Psoas muscle (tissue), 8 donors: Measurements from ENCODE around the gene TAS1R3. TPM values are rescaled to one million over a fixed set of nuclear protein-coding genes. Genes with fewer than 3 reads are reported as not detected.

Experiments used
- ATAC-seq, 4 donors: fragments of 200-7000 bp; cut with Tn5 transposase; one replicate each; pipeline ENCODE4 v1.9.1; 2020; ENCODE audit warnings: moderate library complexity in 3 of 4, mild to moderate bottlenecking in 2 of 4
- DNase-seq, 2 donors: peaks; one replicate each; pipeline ENCODE4 v3.0.0-alpha.2; 2020
- H3K27ac ChIP-seq: fragments of 200-600 bp; one replicate; pipeline ENCODE4 v1.8.0; 2022
- H3K27me3 ChIP-seq, 3 donors: fragments of 200-600 bp in 1 of 3; one replicate each; pipeline versions ENCODE4 v1.6.1 to v1.8.0; 2013 to 2022; ENCODE audit warnings: low read length in 2 of 3, mild to moderate bottlenecking in 2 of 3, moderate library complexity in 1 of 3; ENCODE audit not compliant: insufficient read depth in 3 of 3
- H3K36me3 ChIP-seq, 2 donors: fragments of 200-600 bp in 1 of 2; one replicate each; pipeline versions ENCODE4 v1.6.1 to v1.8.0; 2013 to 2022; ENCODE audit warnings: low read depth in 1 of 2, mild to moderate bottlenecking in 1 of 2, moderate library complexity in 1 of 2; ENCODE audit not compliant: insufficient read depth in 1 of 2
- H3K4me1 ChIP-seq: fragments of 200-600 bp; one replicate; pipeline ENCODE4 v1.8.0; 2022
- H3K4me3 ChIP-seq: fragments of 200-600 bp; one replicate; pipeline ENCODE4 v1.8.0; 2022; ENCODE audit warnings: mild to moderate bottlenecking
- H3K9me3 ChIP-seq: fragments of 200-600 bp; one replicate; pipeline ENCODE4 v1.8.0; 2022
- CTCF ChIP-seq: fragments of 200-600 bp; IDR thresholded peaks from one replicate; pipeline ENCODE4 v1.8.0; 2022; ENCODE audit warnings: antibody characterized with exemption
- WGBS, 3 donors: extraction: QIAGEN DNeasy Blood & Tissue Kit; methylation state at CpG; one replicate each; pipeline versions ENCODE4 v1.1.6 to v1.1.7; 2013; 5-methylcytosine and 5-hydroxymethylcytosine counted together
- intact Hi-C, 2 donors: fragments of 100-400 bp; cut with DNase I; formaldehyde crosslinking; loops; one replicate each; pipeline versions ENCODE4 v1.11.0 to v1.14.2; 2022
- polyA plus RNA-seq, 3 donors: library from polyadenylated mRNA; stranded (reverse); fragments of 200-250 nt; gene quantifications; one replicate each; pipeline ENCODE4 v1.2.3, GENCODE V29; 2013
- total RNA-seq, 4 donors: library from RNA; stranded (reverse); fragmentation: NEBNext Ultra II Directional in 2 of 4; extraction: Animal tissue kit (Norgen Biotek cat#: 25700) in 2 of 4; gene quantifications; one replicate each; pipeline versions ENCODE4 v1.2.1 to v1.2.4, GENCODE V29; 2021 to 2023
- donor health status: healthy with polysubstance abuse.
- donor health status: DM: no; HTN: no; CAD: no; lungs with moderate emphysema.
- donor health status: Bipolar disorder and iron deficiency.
- donor health status: healthy.
- donor health status: DM: yes; HTN: yes; CAD: no.
- donor health status: DM: no; HTN: no; CAD: no.
- donor health status: DM: no; HTN: no; CAD: no.
- donor health status: DM: yes; HTN: yes; CAD: no.

The TAS1R3 gene
- total and polyA plus RNA-seq, 7 donors, result 0.06 to 0.25 (median 0.09) TPM; not detected in 1

GRCh38 chr1:1335283-1335682, 4.2 kb downstream of the TAS1R3 start:
- Histone ChIP-seq H3K27ac (no peak overlapping the region), H3K9me3 (no peaks in the 10 kb centered on the region), H3K4me1 (peaks cover 25% of the 10 kb centered on the region), H3K36me3 (peaks cover 2 to 50% of the 10 kb centered on the region in 2 donors), H3K27me3 (no peaks in the 10 kb centered on the region), H3K4me3 (no peak overlapping the region)
- 65 to 71% (median 68%) methylated on average over 15 to 16 of the region's 16 CpGs for WGBS, 3 donors
- ATAC-seq (no peak), DNase-seq (no peak)
- TF ChIP-seq CTCF, result no peak
- intact Hi-C loops, result no loop called here

- no peak for DNase-seq
- intact Hi-C loops, result no loop called here
- 80 to 85% (median 84%) methylated on average over 21 of the region's 21 CpGs for WGBS, 3 donors
- no peaks in the 10 kb centered on the region for H3K9me3 ChIP-seq
- no peak overlapping the region for H3K27ac ChIP-seq
- ATAC-seq, result no peak
- TF ChIP-seq CTCF, result no peak
- H3K4me3 ChIP-seq, result no peak overlapping the region
- H3K4me1 ChIP-seq, result peaks cover 19% of the 10 kb centered on the region
- no peaks in the 10 kb centered on the region for H3K27me3 ChIP-seq
- peaks cover 2 to 52% of the 10 kb centered on the region in 2 donors for H3K36me3 ChIP-seq
Observed at GRCh38 chr1:1335792-1336248, 4.7 kb downstream of the TAS1R3 start.

- DNase-seq, result no peak
- WGBS, 3 donors, result 90 to 92% (median 90%) methylated on average over 18 to 26 of the region's 26 CpGs
- intact Hi-C loops, result no loop called here
- Histone ChIP-seq H3K27me3 (no peaks in the 10 kb centered on the region), H3K27ac (no peak overlapping the region), H3K9me3 (no peaks in the 10 kb centered on the region), H3K4me3 (no peak overlapping the region), H3K4me1 (peaks cover 13% of the 10 kb centered on the region), H3K36me3 (peaks cover 6 to 57% of the 10 kb centered on the region in 2 donors)
- TF ChIP-seq CTCF, result no peak
- no peak for ATAC-seq
Observed at GRCh38 chr1:1336446-1336845, 5.4 kb downstream of the TAS1R3 start.

GRCh38 chr1:1336931-1337792, 6.1 kb downstream of the TAS1R3 start:
- Histone ChIP-seq H3K36me3 (peaks cover 6 to 61% of the 10 kb centered on the region in 2 donors), H3K9me3 (no peaks in the 10 kb centered on the region), H3K27ac (no peak overlapping the region), H3K27me3 (no peaks in the 10 kb centered on the region), H3K4me3 (no peak overlapping the region), H3K4me1 (peaks cover 13% of the 10 kb centered on the region)
- intact Hi-C loops, result no loop called here
- TF ChIP-seq CTCF, result no peak
- WGBS, 3 donors, result 93 to 95% (median 94%) methylated on average over 31 to 32 of the region's 32 CpGs
- DNase-seq, result no peak
- no peak for ATAC-seq
